SJCRH30 (cell line): ENCODE results near the gene PLPP3. TPM values are rescaled to one million over a fixed set of nuclear protein-coding genes. Genes with fewer than 3 reads are reported as not detected.

Source experiments
- DNase-seq, 2 experiments: peaks; one replicate each; pipeline ENCODE4 v3.0.0-alpha.2; 2015 to 2020
- H3K27ac ChIP-seq: fragments of 250-450 bp; sonication (Bioruptor Pico); 2 replicates; pipeline ENCODE4 v1.5.1; 2020; ENCODE audit warnings: mild to moderate bottlenecking, moderate library complexity
- H3K27me3 ChIP-seq: fragments of 250-450 bp; sonication (Bioruptor Pico); 2 replicates; pipeline ENCODE4 v1.5.1; 2020; ENCODE audit warnings: mild to moderate bottlenecking, moderate library complexity
- H3K36me3 ChIP-seq: fragments of 250-450 bp; sonication (Bioruptor Pico); 2 replicates; pipeline ENCODE4 v1.5.1; 2020; ENCODE audit warnings: mild to moderate bottlenecking, moderate library complexity
- H3K4me1 ChIP-seq: fragments of 250-450 bp; sonication (Bioruptor Pico); 2 replicates; pipeline ENCODE4 v1.5.1; 2020; ENCODE audit warnings: mild to moderate bottlenecking, moderate library complexity
- H3K4me3 ChIP-seq: fragments of 250-450 bp; sonication (Bioruptor Pico); 2 replicates; pipeline ENCODE4 v1.5.1; 2020; ENCODE audit warnings: mild to moderate bottlenecking, moderate library complexity
- H3K9me3 ChIP-seq: fragments of 250-450 bp; sonication (Bioruptor Pico); replicated peaks from 2 replicates; pipeline ENCODE4 v1.5.1; 2020; ENCODE audit warnings: mild to moderate bottlenecking, moderate library complexity
- total RNA-seq: library from RNA; depleted of rRNA; stranded (reverse); fragments of >200 nt; shearing (Covaris generic); gene quantifications from 2 replicates; pipeline ENCODE4 v1.2.3, GENCODE V29; 2014

Gene PLPP3
- total RNA-seq, 1 experiment from 2014 or later: not detected

GRCh38 chr1:56584910-56585528 lies 5.7 kb upstream of the PLPP3 start:
- DNase-seq: peak; percentile 11 to 59
- Histone ChIP-seq H3K4me3 (no peak overlapping the region), H3K27ac (no peak overlapping the region), H3K36me3 (no peaks in the 10 kb centered on the region), H3K9me3 (no peaks in the 10 kb centered on the region), H3K4me1 (no peaks in the 10 kb centered on the region), H3K27me3 (peaks cover 9% of the 10 kb centered on the region; the same call in 1 of the 2 replicates)

- Histone ChIP-seq H3K4me1 (no peaks in the 10 kb centered on the region), H3K36me3 (no peaks in the 10 kb centered on the region), H3K9me3 (no peaks in the 10 kb centered on the region), H3K27ac (no peak overlapping the region), H3K27me3 (peaks cover 9% of the 10 kb centered on the region), H3K4me3 (no peak overlapping the region)
- no peak for DNase-seq
These were observed 4.7 kb upstream of the PLPP3 start for GRCh38 chr1:56583957-56584468.

- Histone ChIP-seq H3K27me3 (peaks cover 9% of the 10 kb centered on the region), H3K4me3 (no peak overlapping the region), H3K4me1 (no peaks in the 10 kb centered on the region), H3K9me3 (no peaks in the 10 kb centered on the region), H3K36me3 (no peaks in the 10 kb centered on the region), H3K27ac (no peak overlapping the region)
- DNase-seq: no peak
These were observed 1.4 kb upstream of the PLPP3 start for GRCh38 chr1:56580771-56581170.

GRCh38 chr1:56578138-56578962 lies 1.0 kb downstream of the PLPP3 start:
- Histone ChIP-seq H3K36me3 (no peaks in the 10 kb centered on the region), H3K4me1 (no peaks in the 10 kb centered on the region), H3K27me3 (peaks cover 10% of the 10 kb centered on the region; the same call in 1 of the 2 replicates), H3K9me3 (no peaks in the 10 kb centered on the region), H3K27ac (no peak overlapping the region), H3K4me3 (no peak overlapping the region)
- no peak for DNase-seq

- H3K4me3 ChIP-seq: no peak overlapping the region
- H3K36me3 ChIP-seq: no peaks in the 10 kb centered on the region
- H3K27me3 ChIP-seq: peaks cover 6% of the 10 kb centered on the region; the same call in 1 of the 2 replicates
- H3K4me1 ChIP-seq: no peaks in the 10 kb centered on the region
- DNase-seq: no peak
- H3K9me3 ChIP-seq: no peaks in the 10 kb centered on the region
- no peak overlapping the region for H3K27ac ChIP-seq
These were observed 1.8 kb downstream of the PLPP3 start for GRCh38 chr1:56577406-56578137.

GRCh38 chr1:56576880-56577405 lies 2.4 kb downstream of the PLPP3 start:
- Histone ChIP-seq H3K27ac (no peak overlapping the region), H3K27me3 (peaks cover 8% of the 10 kb centered on the region; the same call in 1 of the 2 replicates)

GRCh38 chr1:56575865-56576264 lies 3.5 kb downstream of the PLPP3 start:
- DNase-seq: no peak
- H3K36me3 ChIP-seq: no peaks in the 10 kb centered on the region
- no peak overlapping the region for H3K4me3 ChIP-seq
- peaks cover 8% of the 10 kb centered on the region; the same call in 1 of the 2 replicates for H3K27me3 ChIP-seq
- H3K27ac ChIP-seq: no peak overlapping the region
- no peaks in the 10 kb centered on the region for H3K4me1 ChIP-seq
- no peaks in the 10 kb centered on the region for H3K9me3 ChIP-seq

More at GRCh38 chr1:56576880-56577405, 2.4 kb downstream of the PLPP3 start:
- Histone ChIP-seq H3K36me3 (no peaks in the 10 kb centered on the region), H3K4me1 (no peaks in the 10 kb centered on the region), H3K9me3 (no peaks in the 10 kb centered on the region), H3K4me3 (no peak overlapping the region)
- no peak for DNase-seq

GRCh38 chr1:56574794-56575193 lies 4.6 kb downstream of the PLPP3 start:
- H3K27ac ChIP-seq: no peak overlapping the region
- DNase-seq: no peak
- H3K9me3 ChIP-seq: no peaks in the 10 kb centered on the region
- peaks cover 8% of the 10 kb centered on the region; the same call in 1 of the 2 replicates for H3K27me3 ChIP-seq
- H3K4me1 ChIP-seq: no peaks in the 10 kb centered on the region
- no peaks in the 10 kb centered on the region for H3K36me3 ChIP-seq
- no peak overlapping the region for H3K4me3 ChIP-seq

GRCh38 chr1:56573311-56573710 lies 6.1 kb downstream of the PLPP3 start:
- no peak overlapping the region for H3K4me3 ChIP-seq
- H3K9me3 ChIP-seq: no peaks in the 10 kb centered on the region
- H3K27me3 ChIP-seq: 0 out of 2 replicates have a peak, but pooled peaks cover 8% of the 10 kb centered on the region
- DNase-seq: no peak
- H3K27ac ChIP-seq: no peak overlapping the region
- H3K36me3 ChIP-seq: no peaks in the 10 kb centered on the region
- no peaks in the 10 kb centered on the region for H3K4me1 ChIP-seq

- H3K4me1 ChIP-seq: no peaks in the 10 kb centered on the region
- no peak overlapping the region for H3K4me3 ChIP-seq
- no peak overlapping the region for H3K27ac ChIP-seq
- DNase-seq: no peak
- no peaks in the 10 kb centered on the region for H3K9me3 ChIP-seq
- H3K27me3 ChIP-seq: 0 out of 2 replicates have a peak, but pooled peaks cover 8% of the 10 kb centered on the region
- no peaks in the 10 kb centered on the region for H3K36me3 ChIP-seq
These were observed 6.9 kb downstream of the PLPP3 start for GRCh38 chr1:56572334-56573050.

GRCh38 chr1:56571448-56571847 lies 7.9 kb downstream of the PLPP3 start:
- Histone ChIP-seq H3K9me3 (no peaks in the 10 kb centered on the region), H3K36me3 (no peaks in the 10 kb centered on the region), H3K4me1 (no peaks in the 10 kb centered on the region), H3K27me3 (0 out of 2 replicates have a peak, but pooled peaks cover 8% of the 10 kb centered on the region), H3K4me3 (no peak overlapping the region), H3K27ac (no peak overlapping the region)
- no peak for DNase-seq

- Histone ChIP-seq H3K4me1 (no peaks in the 10 kb centered on the region), H3K27me3 (0 out of 2 replicates have a peak, but pooled peaks cover 8% of the 10 kb centered on the region), H3K9me3 (no peaks in the 10 kb centered on the region), H3K36me3 (no peaks in the 10 kb centered on the region), H3K4me3 (no peak overlapping the region), H3K27ac (no peak overlapping the region)
- no peak for DNase-seq
These were observed 8.4 kb downstream of the PLPP3 start for GRCh38 chr1:56570924-56571372.

GRCh38 chr1:56569661-56570060 lies 9.7 kb downstream of the PLPP3 start:
- no peak for DNase-seq
- H3K27me3 ChIP-seq: 0 out of 2 replicates have a peak, but pooled peaks cover 8% of the 10 kb centered on the region
- H3K4me1 ChIP-seq: no peaks in the 10 kb centered on the region
- H3K4me3 ChIP-seq: no peak overlapping the region
- no peak overlapping the region for H3K27ac ChIP-seq
- no peaks in the 10 kb centered on the region for H3K9me3 ChIP-seq
- no peaks in the 10 kb centered on the region for H3K36me3 ChIP-seq

- H3K27ac ChIP-seq: no peak overlapping the region
- H3K4me1 ChIP-seq: no peaks in the 10 kb centered on the region
- H3K27me3 ChIP-seq: no peaks in the 10 kb centered on the region
- no peaks in the 10 kb centered on the region for H3K9me3 ChIP-seq
- no peak overlapping the region for H3K4me3 ChIP-seq
- no peak for DNase-seq
- H3K36me3 ChIP-seq: no peaks in the 10 kb centered on the region
These were observed 12.4 kb downstream of the PLPP3 start for GRCh38 chr1:56566994-56567393.
